Fibroblast of gingiva (primary cell): ENCODE results near the gene RNF220.

Experiments used
- DNase-seq: peaks from one replicate; pipeline ENCODE4 v3.0.0-alpha.2; 2011; ENCODE audit warnings: low read depth

RNF220 gene

GRCh38 chr1:44407430-44408211, 2.6 kb downstream of the RNF220 start:
- DNase-seq = no peak

- DNase-seq = no peak
Measured at GRCh38 chr1:44408212-44408582, 3.1 kb downstream of the RNF220 start.

- no peak for DNase-seq
Measured at GRCh38 chr1:44408632-44409602, 3.9 kb downstream of the RNF220 start.

- no peak for DNase-seq
Measured at GRCh38 chr1:44409757-44410156, 4.7 kb downstream of the RNF220 start.

- no peak for DNase-seq
Measured at GRCh38 chr1:44411861-44412260, 6.8 kb downstream of the RNF220 start.

GRCh38 chr1:44412601-44413000, 7.5 kb downstream of the RNF220 start:
- DNase-seq = no peak

GRCh38 chr1:44413740-44414139, 8.7 kb downstream of the RNF220 start:
- DNase-seq = no peak

GRCh38 chr1:44415013-44415412, 10.0 kb downstream of the RNF220 start:
- DNase-seq = no peak

GRCh38 chr1:44416408-44416807, 11.4 kb downstream of the RNF220 start:
- DNase-seq = no peak

- no peak for DNase-seq
Measured at GRCh38 chr1:44417351-44418021, 12.4 kb downstream of the RNF220 start.

- DNase-seq = no peak
Measured at GRCh38 chr1:44418022-44418673, 13.1 kb downstream of the RNF220 start.

GRCh38 chr1:44419901-44420300, 14.8 kb downstream of the RNF220 start:
- no peak for DNase-seq

GRCh38 chr1:44420535-44420934, 15.5 kb downstream of the RNF220 start:
- no peak for DNase-seq

GRCh38 chr1:44421446-44421884, 16.4 kb downstream of the RNF220 start:
- DNase-seq = no peak

- DNase-seq = no peak
Measured at GRCh38 chr1:44422161-44422560, 17.1 kb downstream of the RNF220 start.

- peak; percentile 9 for DNase-seq
Measured at GRCh38 chr1:44423591-44424537, 18.8 kb downstream of the RNF220 start.

- DNase-seq = no peak
Measured at GRCh38 chr1:44424747-44425146, 19.7 kb downstream of the RNF220 start.

GRCh38 chr1:44425341-44426082, 20.5 kb downstream of the RNF220 start:
- no peak for DNase-seq

GRCh38 chr1:44431861-44432260, 26.8 kb downstream of the RNF220 start:
- no peak for DNase-seq

GRCh38 chr1:44433209-44433608, 28.2 kb downstream of the RNF220 start:
- peak; percentile 27 for DNase-seq
